Measurements from ENCODE around the gene TDRD9.

DNA sequence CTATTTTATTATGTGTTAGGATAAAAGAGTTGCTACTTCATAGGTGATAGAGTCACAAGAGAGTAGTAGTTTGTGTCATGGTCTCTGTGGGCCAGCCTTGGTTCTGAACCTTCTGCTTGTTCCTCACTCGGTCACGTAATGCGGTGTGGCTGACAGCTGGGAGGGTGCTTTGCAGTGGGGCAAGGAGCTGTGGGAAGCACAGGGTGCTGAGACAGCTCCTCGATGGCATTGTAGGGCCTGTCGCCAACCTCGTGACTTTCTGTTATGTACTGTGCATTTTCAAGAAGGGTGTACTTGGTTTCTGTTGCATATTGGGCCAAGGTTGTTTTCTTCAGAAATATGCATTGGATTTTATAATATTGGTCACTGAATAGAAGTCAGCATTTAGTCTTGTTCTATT lies 75.4 kb downstream of the TDRD9 start:
- TF ChIP-seq EZH2phosphoT487 (IDR thresholded peaks at IDR 0.05; ENCODE audit: insufficient read depth, low read depth), result no peak
- no peak for TF ChIP-seq EZH2 (IDR thresholded peaks at IDR 0.05; ENCODE audit: insufficient read depth, poor library complexity, severe bottlenecking)
